Measurements from ENCODE around the gene GLB1L2. TPM values are rescaled to one million over a fixed set of nuclear protein-coding genes. Genes with fewer than 3 reads are reported as not detected.
"Not testable (repeated sequence)": the region's sequence is repeated elsewhere in the genome, so short reads cannot be mapped to it uniquely, and the experiment has no call there.

The GLB1L2 gene
- total RNA-seq, 4 donors from 2014 or later: 7.1 to 13.1 (median 10.5) TPM

DNA sequence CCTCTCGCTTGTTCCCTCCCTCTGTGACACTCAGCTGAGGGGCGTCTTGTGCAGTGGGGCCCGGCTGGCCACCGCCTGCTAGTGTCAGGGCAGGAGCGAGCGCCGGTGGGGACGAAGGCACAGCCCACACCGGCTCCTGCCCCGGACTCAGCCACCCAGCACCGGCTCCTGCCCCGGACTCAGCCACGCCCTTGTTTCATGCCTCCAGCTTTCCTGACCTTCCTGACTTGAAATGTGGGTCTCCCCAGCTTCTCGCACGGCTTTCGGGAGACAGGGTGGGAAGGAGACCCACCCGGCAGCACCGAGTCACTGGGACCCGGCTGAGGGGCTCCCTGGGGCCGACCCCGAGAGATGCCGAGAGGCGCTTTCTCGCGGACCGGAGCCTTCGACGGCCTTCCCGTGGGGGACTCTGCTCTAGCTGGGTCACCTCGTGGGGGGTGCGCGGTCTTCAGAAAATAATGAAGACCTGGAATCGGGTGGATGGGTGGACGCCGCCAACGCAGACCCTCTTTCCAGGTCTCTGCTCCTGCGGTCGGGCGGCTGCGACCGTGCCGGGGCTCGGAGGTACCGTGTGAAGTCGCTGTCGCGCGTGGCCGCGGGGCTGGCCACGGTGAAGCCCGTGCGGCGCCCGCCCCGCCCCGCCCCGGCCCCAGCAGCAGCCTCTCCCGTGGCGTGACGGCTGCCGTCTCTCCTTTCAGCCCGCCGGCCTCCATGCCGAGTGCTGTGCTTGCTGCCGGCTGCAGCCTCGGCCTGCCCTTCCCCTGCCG lies 10.2 kb downstream of the GLB1L2 start:
- intact Hi-C loops (cut with DNase I): no loop called here
- no peaks in the 10 kb centered on the region for H3K4me1 ChIP-seq
- no peaks in the 10 kb centered on the region for H3K9me3 ChIP-seq
- TF ChIP-seq, protein P1, sequence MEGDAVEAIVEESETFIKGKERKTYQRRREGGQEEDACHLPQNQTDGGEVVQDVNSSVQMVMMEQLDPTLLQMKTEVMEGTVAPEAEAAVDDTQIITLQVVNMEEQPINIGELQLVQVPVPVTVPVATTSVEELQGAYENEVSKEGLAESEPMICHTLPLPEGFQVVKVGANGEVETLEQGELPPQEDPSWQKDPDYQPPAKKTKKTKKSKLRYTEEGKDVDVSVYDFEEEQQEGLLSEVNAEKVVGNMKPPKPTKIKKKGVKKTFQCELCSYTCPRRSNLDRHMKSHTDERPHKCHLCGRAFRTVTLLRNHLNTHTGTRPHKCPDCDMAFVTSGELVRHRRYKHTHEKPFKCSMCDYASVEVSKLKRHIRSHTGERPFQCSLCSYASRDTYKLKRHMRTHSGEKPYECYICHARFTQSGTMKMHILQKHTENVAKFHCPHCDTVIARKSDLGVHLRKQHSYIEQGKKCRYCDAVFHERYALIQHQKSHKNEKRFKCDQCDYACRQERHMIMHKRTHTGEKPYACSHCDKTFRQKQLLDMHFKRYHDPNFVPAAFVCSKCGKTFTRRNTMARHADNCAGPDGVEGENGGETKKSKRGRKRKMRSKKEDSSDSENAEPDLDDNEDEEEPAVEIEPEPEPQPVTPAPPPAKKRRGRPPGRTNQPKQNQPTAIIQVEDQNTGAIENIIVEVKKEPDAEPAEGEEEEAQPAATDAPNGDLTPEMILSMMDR (IDR thresholded peaks at IDR 0.05): no peak
- TF ChIP-seq POLR2AphosphoS5 (IDR thresholded peaks at IDR 0.05) (no peak), POLR2A (IDR thresholded peaks at IDR 0.05; ENCODE audit: low read depth) (no peak), EP300 (IDR thresholded peaks at IDR 0.05) (no peak)
- H3K4me3 ChIP-seq: no peak overlapping the region
- WGBS: 91% methylated on average over 38 of the region's 68 CpGs
- no peak overlapping the region for H3K27ac ChIP-seq (replicated peaks in 1 of 4)
- H3K36me3 ChIP-seq: no peaks in the 10 kb centered on the region
- DNase-seq (ENCODE audit: extremely low spot score): no peak
- H3K27me3 ChIP-seq: peaks cover 0 to 4% (median 0%) of the 10 kb centered on the region in 4 donors

DNA sequence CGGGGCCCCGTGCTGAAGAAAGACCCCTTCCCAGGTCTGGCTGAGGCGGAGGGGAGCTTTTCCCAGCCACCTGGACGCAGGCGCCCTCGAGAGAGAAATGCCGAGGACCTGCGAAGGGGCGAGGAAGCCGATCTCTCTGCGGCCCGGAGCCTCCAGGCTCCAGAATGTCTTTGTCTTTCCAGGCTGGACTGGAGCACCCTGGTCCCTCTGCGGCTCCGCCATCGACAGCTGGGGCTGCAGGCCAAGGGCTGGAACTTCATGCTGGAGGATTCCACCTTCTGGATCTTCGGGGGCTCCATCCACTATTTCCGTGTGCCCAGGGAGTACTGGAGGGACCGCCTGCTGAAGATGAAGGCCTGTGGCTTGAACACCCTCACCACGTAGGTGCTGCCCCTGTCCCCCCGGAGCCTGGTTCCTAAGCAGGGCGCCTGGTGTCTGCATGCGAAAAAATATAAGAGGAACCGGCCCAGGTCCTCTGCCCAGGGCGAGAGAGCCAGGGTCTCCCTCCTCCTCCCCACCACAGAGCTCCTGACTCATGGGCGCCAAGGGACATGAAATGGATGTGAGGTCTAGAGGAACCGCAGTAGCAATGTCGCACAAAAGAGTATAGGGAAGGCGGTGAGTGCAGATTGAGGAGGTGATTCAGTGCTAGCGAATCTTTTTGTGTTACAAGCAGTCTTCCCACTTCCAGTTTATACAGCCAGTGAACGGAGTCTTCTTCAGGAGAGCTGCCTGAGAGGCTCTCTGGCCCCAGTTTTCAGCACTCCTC lies 11.0 kb downstream of the GLB1L2 start:
- H3K4me3 ChIP-seq: no peak overlapping the region
- H3K27ac ChIP-seq (replicated peaks in 1 of 4): no peak overlapping the region
- no peaks in the 10 kb centered on the region for H3K36me3 ChIP-seq
- peak; percentile 87 for DNase-seq (ENCODE audit: extremely low spot score)
- intact Hi-C loops (cut with DNase I): no loop called here
- no peaks in the 10 kb centered on the region for H3K4me1 ChIP-seq
- no peak for TF ChIP-seq POLR2AphosphoS5 (IDR thresholded peaks at IDR 0.05)
- TF ChIP-seq, protein P1 (IDR thresholded peaks at IDR 0.05): no peak
- H3K9me3 ChIP-seq: no peaks in the 10 kb centered on the region
- peaks cover 0 to 4% (median 0%) of the 10 kb centered on the region in 4 donors for H3K27me3 ChIP-seq
- 85% methylated on average over 30 of the region's 30 CpGs for WGBS

DNA sequence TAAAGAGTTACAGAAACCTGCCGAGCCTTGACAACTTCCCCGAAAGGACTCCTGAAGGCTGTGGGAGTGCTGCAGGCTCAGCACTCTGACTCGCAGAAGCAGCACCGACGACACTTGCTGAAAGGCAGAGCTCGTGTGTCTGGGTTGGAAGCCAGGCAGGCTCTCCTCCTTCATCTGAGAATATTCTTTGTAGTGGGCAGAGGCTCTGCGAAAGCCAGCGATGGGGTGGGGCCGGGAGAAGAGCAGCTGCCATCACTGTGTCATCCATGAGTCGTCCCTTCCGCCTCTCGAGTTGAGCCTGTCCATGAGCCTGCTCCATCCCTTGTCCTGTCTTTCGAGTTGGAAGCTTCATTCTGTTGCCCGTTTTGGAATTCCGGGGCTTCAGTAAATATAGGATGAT lies 11.9 kb downstream of the GLB1L2 start:
- DNase-seq (ENCODE audit: extremely low spot score): no peak
- intact Hi-C loops (cut with DNase I): no loop called here
- H3K27ac ChIP-seq (replicated peaks in 1 of 4): no peak overlapping the region
- no peaks in the 10 kb centered on the region for H3K36me3 ChIP-seq
- H3K4me1 ChIP-seq: no peaks in the 10 kb centered on the region
- H3K4me3 ChIP-seq: no peak overlapping the region
- peaks cover 0 to 4% (median 0%) of the 10 kb centered on the region in 4 donors for H3K27me3 ChIP-seq
- 85% methylated on average over 15 of the region's 15 CpGs for WGBS
- no peaks in the 10 kb centered on the region for H3K9me3 ChIP-seq
- no peak for TF ChIP-seq POLR2AphosphoS5 (IDR thresholded peaks at IDR 0.05)
- TF ChIP-seq EP300 (IDR thresholded peaks at IDR 0.05): no peak
- TF ChIP-seq, protein P1 (IDR thresholded peaks at IDR 0.05): no peak
- TF ChIP-seq POLR2A (IDR thresholded peaks at IDR 0.05; ENCODE audit: low read depth): no peak

DNA sequence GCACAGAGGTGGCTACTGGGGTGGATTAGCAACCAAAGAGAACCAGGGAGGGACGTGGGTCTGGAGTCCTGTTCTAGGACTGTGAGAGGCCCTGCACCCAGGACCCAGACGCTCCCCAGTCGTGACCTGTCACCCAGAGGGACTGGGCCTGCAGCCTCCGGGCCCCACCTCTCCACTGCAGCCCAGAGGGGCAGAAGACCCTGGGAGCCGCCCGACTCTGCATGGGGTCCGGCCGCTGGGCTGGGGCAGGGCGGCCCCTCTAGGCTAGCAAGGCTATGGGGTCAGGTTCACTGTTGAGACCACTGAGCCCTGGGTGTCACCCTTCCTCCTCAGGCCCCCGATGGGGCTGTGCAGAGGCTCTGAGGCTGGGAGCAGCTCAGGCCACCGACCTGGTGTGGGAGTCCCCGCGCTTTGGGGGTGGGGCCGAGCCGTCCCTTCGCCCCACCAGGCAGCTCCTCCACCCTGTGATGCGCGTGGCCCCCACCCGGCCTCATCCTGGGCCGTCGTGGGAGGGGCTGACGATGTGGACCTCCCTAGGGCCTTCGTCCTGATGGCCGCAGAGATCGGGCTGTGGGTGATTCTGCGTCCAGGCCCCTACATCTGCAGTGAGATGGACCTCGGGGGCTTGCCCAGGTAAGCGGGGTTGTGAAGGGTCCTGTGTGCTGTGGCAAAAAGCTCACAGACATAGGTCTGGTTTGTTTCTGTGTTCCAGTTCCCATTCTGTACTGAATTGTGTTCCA lies 12.9 kb downstream of the GLB1L2 start:
- H3K9me3 ChIP-seq; H3K4me3 ChIP-seq; H3K27ac ChIP-seq (replicated peaks in 1 of 4); DNase-seq (ENCODE audit: extremely low spot score); intact Hi-C loops (cut with DNase I); H3K4me1 ChIP-seq; H3K36me3 ChIP-seq; H3K27me3 ChIP-seq: not testable (repeated sequence)
- 97% methylated on average over 8 of the region's 28 CpGs for WGBS

DNA sequence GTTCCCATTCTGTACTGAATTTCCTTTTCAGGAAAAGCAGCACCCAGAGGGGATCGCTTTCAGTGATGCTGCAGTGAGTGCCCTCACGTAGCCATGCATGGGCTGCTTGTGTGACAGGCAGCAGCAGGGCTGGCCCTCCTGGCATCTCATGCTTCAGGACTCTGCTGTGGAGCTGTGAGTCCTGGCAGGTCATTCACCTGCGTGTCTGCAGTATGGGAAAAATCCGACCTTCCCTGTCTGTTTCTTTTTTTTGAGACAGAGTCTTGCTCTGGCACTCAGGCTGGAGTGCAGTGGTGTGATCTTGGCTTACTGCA lies 13.4 kb downstream of the GLB1L2 start:
- no peak for TF ChIP-seq POLR2AphosphoS5 (IDR thresholded peaks at IDR 0.05)
- TF ChIP-seq, protein P1 (IDR thresholded peaks at IDR 0.05): no peak
- no peak for TF ChIP-seq EP300 (IDR thresholded peaks at IDR 0.05)
- TF ChIP-seq POLR2A (IDR thresholded peaks at IDR 0.05; ENCODE audit: low read depth): no peak
- Histone ChIP-seq H3K4me1 (no peaks in the 10 kb centered on the region), H3K36me3 (no peaks in the 10 kb centered on the region), H3K27me3 (peaks cover 0 to 4% (median 0%) of the 10 kb centered on the region in 4 donors), H3K4me3 (no peak overlapping the region), H3K27ac (replicated peaks in 1 of 4) (no peak overlapping the region), H3K9me3 (no peaks in the 10 kb centered on the region)
- no peak for DNase-seq (ENCODE audit: extremely low spot score)
- intact Hi-C loops (cut with DNase I): no loop called here
- 82% methylated on average over 4 of the region's 4 CpGs for WGBS

Data from esophagus muscularis mucosa (tissue), 4 donors.